ENCODE measurements around the gene FHIT. TPM values are rescaled to one million over a fixed set of nuclear protein-coding genes. Genes with fewer than 3 reads are reported as not detected.

The FHIT gene
- total RNA-seq, 2 experiments from 2014 or later: 86.0 to 90.6 TPM

- no peaks in the 10 kb centered on the region for H3K27me3 ChIP-seq (ENCODE audit: control insufficient read depth in 1 of 2, insufficient read depth in 2 of 2, low read length in 2 of 2)
- no peak overlapping the region for H3K27ac ChIP-seq (ENCODE audit: low read depth in 1 of 2, low read length in 2 of 2)
- POLR2A ChIA-PET: no interaction called here
- H3K27ac Mint-ChIP-seq: no peak overlapping the region
- intact Hi-C loops (cut with DNase I, micrococcal nuclease): no loop called here
- H3K4me1 ChIP-seq (ENCODE audit: insufficient read depth, low read length): no peaks in the 10 kb centered on the region
- CTCF ChIA-PET: interaction anchor here (1.1 kb wide), 1 partner anchor 9 kb away, joined by 4 read pairs; no protein-coding TSS in a partner anchor
- no peaks in the 10 kb centered on the region for H3K36me3 ChIP-seq (ENCODE audit: insufficient read depth, low read length)
- peaks cover 4% of the 10 kb centered on the region for H3K9me3 Mint-ChIP-seq
- H3K9me3 ChIP-seq (ENCODE audit: control insufficient read depth in 1 of 2, insufficient read depth in 1 of 2, low read length in 2 of 2): peaks cover 0 to 14% of the 10 kb centered on the region in 2 experiments
- H3K27me3 Mint-ChIP-seq: no peaks in the 10 kb centered on the region
- H3K36me3 Mint-ChIP-seq (ENCODE audit: low read depth): no peaks in the 10 kb centered on the region
- ATAC-seq (ENCODE audit: poor library complexity) (no peak), DNase-seq (no peak)
- H3K4me1 Mint-ChIP-seq (ENCODE audit: low read depth): no peaks in the 10 kb centered on the region
- no peak overlapping the region for H3K4me3 ChIP-seq (ENCODE audit: low read length)
- H3K4me3 Mint-ChIP-seq: no peak overlapping the region
- TF ChIP-seq CTCF (IDR thresholded peaks at IDR 0.05): no peak
These were observed 522.2 kb downstream of the FHIT start for GRCh38 chr3:60729056-60729455.

- ChIA-PET POLR2A (no interaction called here), CTCF (no interaction called here)
- H3K36me3 Mint-ChIP-seq (ENCODE audit: low read depth): no peaks in the 10 kb centered on the region
- Histone ChIP-seq H3K27me3 (ENCODE audit: control insufficient read depth in 1 of 2, insufficient read depth in 2 of 2, low read length in 2 of 2) (no peaks in the 10 kb centered on the region), H3K4me1 (ENCODE audit: insufficient read depth, low read length) (no peaks in the 10 kb centered on the region), H3K4me3 (ENCODE audit: low read length) (no peak overlapping the region), H3K9me3 (ENCODE audit: control insufficient read depth in 1 of 2, insufficient read depth in 1 of 2, low read length in 2 of 2) (peaks cover 0 to 14% of the 10 kb centered on the region in 2 experiments), H3K27ac (ENCODE audit: low read depth in 1 of 2, low read length in 2 of 2) (no peak overlapping the region), H3K36me3 (ENCODE audit: insufficient read depth, low read length) (no peaks in the 10 kb centered on the region)
- no peaks in the 10 kb centered on the region for H3K4me1 Mint-ChIP-seq (ENCODE audit: low read depth)
- no peaks in the 10 kb centered on the region for H3K27me3 Mint-ChIP-seq
- H3K4me3 Mint-ChIP-seq: no peak overlapping the region
- no peaks in the 10 kb centered on the region for H3K9me3 Mint-ChIP-seq
- DNase-seq: no peak
- no peak for ATAC-seq (ENCODE audit: poor library complexity)
- H3K27ac Mint-ChIP-seq: no peak overlapping the region
- no peak for TF ChIP-seq CTCF (IDR thresholded peaks at IDR 0.05)
- intact Hi-C loops (cut with DNase I, micrococcal nuclease): no loop called here
These were observed 523.2 kb downstream of the FHIT start for GRCh38 chr3:60728006-60728405.

GRCh38 chr3:60720736-60721135, 530.5 kb downstream of the FHIT start:
- Mint-ChIP-seq H3K4me3 (no peak overlapping the region), H3K36me3 (ENCODE audit: low read depth) (no peaks in the 10 kb centered on the region), H3K27me3 (no peaks in the 10 kb centered on the region), H3K9me3 (no peaks in the 10 kb centered on the region), H3K4me1 (ENCODE audit: low read depth) (no peaks in the 10 kb centered on the region), H3K27ac (no peak overlapping the region)
- intact Hi-C loops (cut with DNase I, micrococcal nuclease): no loop called here
- ATAC-seq (ENCODE audit: poor library complexity): no peak
- Histone ChIP-seq H3K4me3 (ENCODE audit: low read length) (no peak overlapping the region), H3K27ac (ENCODE audit: low read depth in 1 of 2, low read length in 2 of 2) (no peak overlapping the region), H3K27me3 (ENCODE audit: control insufficient read depth in 1 of 2, insufficient read depth in 2 of 2, low read length in 2 of 2) (no peaks in the 10 kb centered on the region), H3K9me3 (ENCODE audit: control insufficient read depth in 1 of 2, insufficient read depth in 1 of 2, low read length in 2 of 2) (no peaks in the 10 kb centered on the region), H3K36me3 (ENCODE audit: insufficient read depth, low read length) (no peaks in the 10 kb centered on the region), H3K4me1 (ENCODE audit: insufficient read depth, low read length) (no peaks in the 10 kb centered on the region)
- CTCF ChIA-PET: no interaction called here
- POLR2A ChIA-PET: no interaction called here
- DNase-seq: no peak
- TF ChIP-seq CTCF (IDR thresholded peaks at IDR 0.05): no peak

All from CD4-positive, alpha-beta T cell (primary cell).